ENCODE data around the gene CCL26. TPM values are rescaled to one million over a fixed set of nuclear protein-coding genes. Genes with fewer than 3 reads are reported as not detected.

The CCL26 gene
- total and polyA plus RNA-seq, 2 of the 13 experiments (the other 11 are each of a cell fraction or from before 2014, with no cell fraction given) = 0.16 TPM; not detected in 1

DNA sequence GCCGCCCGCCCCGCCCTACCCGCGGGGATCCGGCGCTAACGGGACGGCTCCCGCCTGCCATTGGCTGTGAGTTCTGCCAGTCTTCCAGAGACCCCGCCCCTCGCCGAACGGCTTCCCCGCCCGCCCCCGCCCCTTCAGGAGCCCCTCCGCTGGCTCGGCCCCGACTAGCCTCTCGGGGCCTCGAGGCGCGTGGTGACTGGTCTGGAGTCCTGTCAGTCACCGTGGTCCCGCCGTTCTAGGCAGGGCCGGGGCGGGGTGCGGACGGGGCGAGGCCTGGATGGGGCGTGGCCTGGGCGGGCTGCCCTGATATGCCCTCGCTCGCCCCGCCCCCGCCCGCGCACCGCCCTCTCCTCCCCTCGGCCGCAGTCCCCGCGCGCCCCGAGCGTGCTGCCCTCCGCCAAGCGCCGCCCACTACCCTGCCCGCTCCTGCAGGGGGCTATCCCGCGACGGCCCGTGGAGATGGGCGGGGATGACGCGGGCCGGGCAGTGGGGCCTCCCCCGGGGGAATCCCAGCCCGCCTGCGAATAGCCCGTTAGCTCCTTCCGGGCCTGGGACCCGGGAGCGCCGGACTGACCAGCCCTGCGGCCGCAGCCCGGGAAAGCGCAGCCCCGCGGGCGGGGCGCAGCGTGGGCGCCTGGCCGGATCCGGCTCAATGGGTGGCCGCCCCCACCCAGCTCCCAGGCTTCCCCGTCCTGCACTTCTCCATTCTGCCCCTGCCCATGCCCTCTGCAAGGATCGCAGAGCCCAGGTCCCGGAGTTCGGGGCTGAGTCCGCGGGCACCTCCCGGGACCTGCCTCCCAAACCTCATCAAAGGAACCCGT lies 32.8 kb downstream of the CCL26 start (continued):
- TF ChIP-seq, protein P1, sequence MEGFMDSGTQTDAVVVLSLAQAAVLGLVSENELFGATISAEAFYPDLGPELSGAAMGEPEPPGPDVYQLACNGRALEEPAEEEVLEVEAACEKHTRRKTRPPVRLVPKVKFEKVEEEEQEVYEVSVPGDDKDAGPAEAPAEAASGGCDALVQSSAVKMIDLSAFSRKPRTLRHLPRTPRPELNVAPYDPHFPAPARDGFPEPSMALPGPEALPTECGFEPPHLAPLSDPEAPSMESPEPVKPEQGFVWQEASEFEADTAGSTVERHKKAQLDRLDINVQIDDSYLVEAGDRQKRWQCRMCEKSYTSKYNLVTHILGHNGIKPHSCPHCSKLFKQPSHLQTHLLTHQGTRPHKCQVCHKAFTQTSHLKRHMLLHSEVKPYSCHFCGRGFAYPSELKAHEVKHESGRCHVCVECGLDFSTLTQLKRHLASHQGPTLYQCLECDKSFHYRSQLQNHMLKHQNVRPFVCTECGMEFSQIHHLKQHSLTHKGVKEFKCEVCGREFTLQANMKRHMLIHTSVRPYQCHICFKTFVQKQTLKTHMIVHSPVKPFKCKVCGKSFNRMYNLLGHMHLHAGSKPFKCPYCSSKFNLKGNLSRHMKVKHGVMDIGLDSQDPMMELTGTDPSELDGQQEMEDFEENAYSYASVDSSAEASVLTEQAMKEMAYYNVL (CRISPR knock-in tag; IDR thresholded peaks at IDR 0.05; ENCODE audit: borderline replicate concordance) = 0 out of 2 replicates have a peak, but pooled peaks have one; percentile 55
- TF ChIP-seq ZNF792 (CRISPR knock-in tag; IDR thresholded peaks at IDR 0.05) = peak; percentile 11; the same call in 1 of the 2 replicates
- TF ChIP-seq SATB2 (CRISPR knock-in tag; IDR thresholded peaks at IDR 0.05) = no peak
- TF ChIP-seq ZNF224 (CRISPR knock-in tag; IDR thresholded peaks at IDR 0.05) = no peak
- TF ChIP-seq NFYB (CRISPR knock-in tag; IDR thresholded peaks at IDR 0.05) = peak; percentile 92
- peak; percentile 80 for TF ChIP-seq HNRNPLL (IDR thresholded peaks at IDR 0.05; ENCODE audit: low read depth, low read length, poor library complexity, severe bottlenecking)
- peak; percentile 55; the same call in 1 of the 2 replicates for TF ChIP-seq ZNF430 (CRISPR knock-in tag; IDR thresholded peaks at IDR 0.05)
- no peak for TF ChIP-seq PLRG1 (conservative IDR thresholded peaks at IDR 0.05)
- TF ChIP-seq, protein P2, sequence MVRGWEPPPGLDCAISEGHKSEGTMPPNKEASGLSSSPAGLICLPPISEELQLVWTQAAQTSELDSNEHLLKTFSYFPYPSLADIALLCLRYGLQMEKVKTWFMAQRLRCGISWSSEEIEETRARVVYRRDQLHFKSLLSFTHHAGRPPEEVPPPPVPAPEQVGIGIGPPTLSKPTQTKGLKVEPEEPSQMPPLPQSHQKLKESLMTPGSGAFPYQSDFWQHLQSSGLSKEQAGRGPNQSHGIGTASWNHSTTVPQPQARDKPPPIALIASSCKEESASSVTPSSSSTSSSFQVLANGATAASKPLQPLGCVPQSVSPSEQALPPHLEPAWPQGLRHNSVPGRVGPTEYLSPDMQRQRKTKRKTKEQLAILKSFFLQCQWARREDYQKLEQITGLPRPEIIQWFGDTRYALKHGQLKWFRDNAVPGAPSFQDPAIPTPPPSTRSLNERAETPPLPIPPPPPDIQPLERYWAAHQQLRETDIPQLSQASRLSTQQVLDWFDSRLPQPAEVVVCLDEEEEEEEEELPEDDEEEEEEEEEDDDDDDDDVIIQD (CRISPR knock-in tag; IDR thresholded peaks at IDR 0.05; ENCODE audit: low read depth) = no peak
- peak; percentile 78; the same call in 1 of the 2 replicates for TF ChIP-seq ZNF776 (CRISPR knock-in tag; IDR thresholded peaks at IDR 0.05)
- 0 out of 2 replicates have a peak, but pooled peaks have one; percentile 15 for TF ChIP-seq SIX1 (CRISPR knock-in tag; IDR thresholded peaks at IDR 0.05; ENCODE audit: borderline replicate concordance)
- 0 out of 2 replicates have a peak, but pooled peaks have one; percentile 17 for TF ChIP-seq ZNF263 (CRISPR knock-in tag; IDR thresholded peaks at IDR 0.05)
- TF ChIP-seq BCL6 (CRISPR knock-in tag; IDR thresholded peaks at IDR 0.05) = peak; percentile 36; the same call in 1 of the 2 replicates
- TF ChIP-seq, protein P3, sequence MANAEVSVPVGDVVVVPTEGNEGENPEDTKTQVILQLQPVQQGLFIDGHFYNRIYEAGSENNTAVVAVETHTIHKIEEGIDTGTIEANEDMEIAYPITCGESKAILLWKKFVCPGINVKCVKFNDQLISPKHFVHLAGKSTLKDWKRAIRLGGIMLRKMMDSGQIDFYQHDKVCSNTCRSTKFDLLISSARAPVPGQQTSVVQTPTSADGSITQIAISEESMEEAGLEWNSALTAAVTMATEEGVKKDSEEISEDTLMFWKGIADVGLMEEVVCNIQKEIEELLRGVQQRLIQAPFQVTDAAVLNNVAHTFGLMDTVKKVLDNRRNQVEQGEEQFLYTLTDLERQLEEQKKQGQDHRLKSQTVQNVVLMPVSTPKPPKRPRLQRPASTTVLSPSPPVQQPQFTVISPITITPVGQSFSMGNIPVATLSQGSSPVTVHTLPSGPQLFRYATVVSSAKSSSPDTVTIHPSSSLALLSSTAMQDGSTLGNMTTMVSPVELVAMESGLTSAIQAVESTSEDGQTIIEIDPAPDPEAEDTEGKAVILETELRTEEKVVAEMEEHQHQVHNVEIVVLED (CRISPR knock-in tag; IDR thresholded peaks at IDR 0.05; ENCODE audit: borderline replicate concordance) = peak; percentile 8; the same call in 1 of the 2 replicates
- 0 out of 2 replicates have a peak, but pooled peaks have one; percentile 12 for TF ChIP-seq BHLHE40 (IDR thresholded peaks at IDR 0.05; ENCODE audit: low read length)
- TF ChIP-seq, protein P4, sequence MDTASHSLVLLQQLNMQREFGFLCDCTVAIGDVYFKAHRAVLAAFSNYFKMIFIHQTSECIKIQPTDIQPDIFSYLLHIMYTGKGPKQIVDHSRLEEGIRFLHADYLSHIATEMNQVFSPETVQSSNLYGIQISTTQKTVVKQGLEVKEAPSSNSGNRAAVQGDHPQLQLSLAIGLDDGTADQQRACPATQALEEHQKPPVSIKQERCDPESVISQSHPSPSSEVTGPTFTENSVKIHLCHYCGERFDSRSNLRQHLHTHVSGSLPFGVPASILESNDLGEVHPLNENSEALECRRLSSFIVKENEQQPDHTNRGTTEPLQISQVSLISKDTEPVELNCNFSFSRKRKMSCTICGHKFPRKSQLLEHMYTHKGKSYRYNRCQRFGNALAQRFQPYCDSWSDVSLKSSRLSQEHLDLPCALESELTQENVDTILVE (CRISPR knock-in tag; IDR thresholded peaks at IDR 0.05) = peak; percentile 55; the same call in 1 of the 2 replicates
- 0 out of 2 replicates have a peak, but pooled peaks have one; percentile 11 for TF ChIP-seq IRF2 (CRISPR knock-in tag; IDR thresholded peaks at IDR 0.05)
- no peak for TF ChIP-seq ZNF34 (CRISPR knock-in tag; IDR thresholded peaks at IDR 0.05; ENCODE audit: borderline replicate concordance)
- peak; percentile 54; the same call in 1 of the 2 replicates for TF ChIP-seq ZNF547 (CRISPR knock-in tag; IDR thresholded peaks at IDR 0.05)
- TF ChIP-seq, protein P5, sequence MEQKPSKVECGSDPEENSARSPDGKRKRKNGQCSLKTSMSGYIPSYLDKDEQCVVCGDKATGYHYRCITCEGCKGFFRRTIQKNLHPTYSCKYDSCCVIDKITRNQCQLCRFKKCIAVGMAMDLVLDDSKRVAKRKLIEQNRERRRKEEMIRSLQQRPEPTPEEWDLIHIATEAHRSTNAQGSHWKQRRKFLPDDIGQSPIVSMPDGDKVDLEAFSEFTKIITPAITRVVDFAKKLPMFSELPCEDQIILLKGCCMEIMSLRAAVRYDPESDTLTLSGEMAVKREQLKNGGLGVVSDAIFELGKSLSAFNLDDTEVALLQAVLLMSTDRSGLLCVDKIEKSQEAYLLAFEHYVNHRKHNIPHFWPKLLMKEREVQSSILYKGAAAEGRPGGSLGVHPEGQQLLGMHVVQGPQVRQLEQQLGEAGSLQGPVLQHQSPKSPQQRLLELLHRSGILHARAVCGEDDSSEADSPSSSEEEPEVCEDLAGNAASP (CRISPR knock-in tag; IDR thresholded peaks at IDR 0.05; ENCODE audit: borderline replicate concordance) = peak; percentile 48; the same call in 1 of the 2 replicates
- 0 out of 2 replicates have a peak, but pooled peaks have one; percentile 21 for TF ChIP-seq ZNF746 (CRISPR knock-in tag; IDR thresholded peaks at IDR 0.05)
- TF ChIP-seq JARID2 (CRISPR knock-in tag; IDR thresholded peaks at IDR 0.05; ENCODE audit: insufficient replicate concordance) = no peak

Data from HepG2 (cell line).